GM18951 (cell line): Measurements from ENCODE around the gene ZNRF3.

Experiments
- POLR2A ChIP-seq: IDR thresholded peaks from 4 replicates; pipeline ENCODE4 v1.6.1; 2011; ENCODE audit warnings: mild to moderate bottlenecking; ENCODE audit not compliant: insufficient read length, insufficient read depth; ENCODE audit errors: extremely low read depth
- in situ Hi-C: fragments of 300-500 bp; cut with MboI; formaldehyde crosslinking; loops from one replicate; pipeline ENCODE4 v1.12.0; 2022; ENCODE audit warnings: low sequenced_read_pairs, mixed read lengths, inconsistent platforms; ENCODE audit not compliant: unreplicated experiment

ZNRF3 gene

DNA sequence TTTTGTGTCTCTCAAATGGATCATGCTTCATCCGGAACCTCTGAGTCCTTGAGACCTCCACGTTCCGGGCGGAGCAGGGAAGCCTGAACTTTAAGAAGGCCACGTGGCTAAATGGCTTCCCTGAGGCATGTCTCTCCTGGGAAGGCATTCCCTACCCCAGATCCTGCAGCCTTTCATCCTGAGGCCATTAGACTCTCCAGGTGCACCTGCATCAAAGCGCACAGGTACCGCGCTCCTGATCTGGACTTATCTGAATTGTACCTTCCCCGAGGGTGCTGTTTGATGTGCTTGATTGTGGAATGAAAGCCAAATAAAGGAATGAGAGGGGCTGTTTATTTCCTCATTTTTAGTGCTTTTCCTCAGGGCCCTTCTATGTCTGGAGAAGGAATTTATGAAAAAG, 155.8 kb downstream of the ZNRF3 start:
- in situ Hi-C loops = loop anchor here (5.0 kb wide), 1 partner anchor 187 kb away; no protein-coding TSS in a partner anchor
- TF ChIP-seq POLR2A = no peak

DNA sequence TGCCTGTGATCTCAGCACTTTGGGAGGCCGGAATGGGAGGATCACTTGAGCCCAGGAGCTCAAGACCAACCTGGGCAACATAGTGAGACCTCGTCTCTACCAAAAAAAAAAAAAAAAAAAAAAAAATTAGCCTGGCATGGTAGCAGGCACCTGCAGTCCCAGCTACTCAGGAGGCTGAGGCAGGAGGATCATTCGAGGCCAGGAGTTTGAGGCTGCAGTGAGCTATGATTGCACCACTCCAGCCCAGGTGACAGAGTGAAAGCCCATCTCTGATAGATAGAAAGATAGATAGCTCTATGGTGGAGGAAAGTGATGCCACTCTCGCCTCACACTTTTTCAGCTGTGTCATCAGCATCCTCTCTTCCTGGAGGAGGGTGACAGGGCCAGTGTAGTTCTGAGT, 156.3 kb downstream of the ZNRF3 start:
- in situ Hi-C loops = loop anchor here (5.0 to 10.0 kb wide), 2 partner anchors 187 to 435 kb away; no protein-coding TSS in a partner anchor

DNA sequence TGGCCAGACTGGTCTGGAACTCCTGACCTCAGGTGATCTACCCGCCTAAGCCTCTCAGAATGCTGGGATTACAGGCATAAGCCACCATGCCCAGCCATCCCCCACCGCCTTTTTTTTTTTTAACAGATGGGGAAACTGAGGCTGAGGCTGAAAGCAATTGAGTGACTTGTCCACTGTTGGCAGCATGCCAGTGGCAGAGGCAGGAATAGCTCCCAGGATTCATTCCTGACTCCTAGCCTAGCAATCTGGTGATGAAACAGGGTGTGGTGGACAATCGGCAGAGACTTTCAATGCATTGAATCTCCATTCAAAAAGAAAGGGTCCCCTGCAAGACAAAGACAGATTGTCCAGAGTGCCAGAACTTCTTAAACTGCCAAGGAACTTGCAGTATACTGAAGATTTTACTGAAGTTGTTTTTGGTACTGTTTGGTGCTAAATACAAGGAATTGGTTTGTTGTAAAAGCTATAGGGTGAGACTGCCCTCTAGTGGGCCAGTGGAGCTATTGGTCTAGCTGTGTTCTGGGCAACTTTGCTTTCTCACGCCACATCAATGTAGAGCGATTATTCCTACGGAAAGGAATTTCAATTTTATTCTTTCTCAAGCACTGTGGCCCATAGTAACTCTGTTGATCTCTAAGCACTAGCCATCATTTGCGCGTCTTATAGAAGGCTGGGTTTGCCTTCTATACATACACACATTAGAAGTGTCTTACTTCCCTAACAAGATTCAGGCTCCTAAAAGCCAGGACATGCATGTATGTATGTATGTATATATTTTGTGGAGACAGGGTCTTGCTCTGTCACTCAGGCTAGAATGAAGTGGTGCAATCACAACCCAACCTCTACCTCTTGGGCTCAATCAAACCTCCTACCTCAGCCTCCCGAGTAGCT, 157.3 kb downstream of the ZNRF3 start:
- no peak for TF ChIP-seq POLR2A

DNA sequence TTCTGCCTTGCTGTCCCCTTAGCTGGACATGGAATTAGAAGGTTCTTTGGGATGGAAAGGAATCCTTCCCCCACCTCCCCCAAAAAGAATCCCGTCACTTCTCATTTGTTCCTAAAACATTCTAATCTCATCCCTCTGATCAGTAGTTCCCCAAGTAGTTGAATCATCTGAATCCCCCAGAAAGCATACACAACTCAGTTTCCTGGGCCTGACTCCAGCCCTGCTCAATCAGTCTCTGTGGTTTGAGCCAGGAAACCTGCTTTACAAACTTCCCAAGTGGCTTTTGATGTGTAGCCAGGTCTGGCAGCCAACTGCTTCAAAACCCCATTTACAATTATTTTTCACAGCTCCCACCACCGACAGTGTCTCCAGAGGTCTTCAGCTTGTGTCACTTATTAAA, 158.0 kb downstream of the ZNRF3 start:
- no peak for TF ChIP-seq POLR2A
- in situ Hi-C loops = loop anchor here (10.0 kb wide), 1 partner anchor 437 kb away; no protein-coding TSS in a partner anchor

More for the DNA sequence above, 157.3 kb downstream of the ZNRF3 start:
- in situ Hi-C loops = loop anchor here (10.0 kb wide), 1 partner anchor 436 kb away; no protein-coding TSS in a partner anchor

- in situ Hi-C loops = loop anchor here (10.0 kb wide), 1 partner anchor 439 kb away; no protein-coding TSS in a partner anchor
- TF ChIP-seq POLR2A = no peak
Observed at GRCh38 chr22:29043906-29044575, 160.7 kb downstream of the ZNRF3 start.

DNA sequence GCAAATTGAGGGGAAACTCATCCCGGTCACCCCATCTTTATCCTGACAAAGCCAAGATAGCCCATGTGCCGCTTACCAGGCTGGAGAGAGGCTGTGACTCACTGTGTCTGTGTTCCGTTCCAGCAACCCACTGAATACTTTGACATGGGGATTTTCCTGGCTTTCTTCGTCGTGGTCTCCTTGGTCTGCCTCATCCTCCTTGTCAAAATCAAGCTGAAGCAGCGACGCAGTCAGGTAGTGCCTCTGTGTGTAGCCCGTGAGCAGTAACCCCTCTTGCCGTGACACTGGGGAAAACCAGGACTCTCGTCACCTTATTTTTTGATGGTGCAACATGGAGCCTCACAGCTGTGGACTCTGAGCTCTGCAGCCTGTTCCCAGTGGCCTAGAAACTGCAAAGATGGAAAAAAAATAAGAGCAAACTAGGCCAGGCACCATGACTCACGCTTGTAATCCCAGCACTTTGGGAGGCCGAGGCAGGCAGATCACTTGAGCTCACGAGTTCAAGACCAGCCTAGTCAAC, 161.3 kb downstream of the ZNRF3 start:
- TF ChIP-seq POLR2A = no peak
- in situ Hi-C loops = loop anchor here (10.0 kb wide), 1 partner anchor 440 kb away; no protein-coding TSS in a partner anchor

GRCh38 chr22:29048822-29049654, 165.7 kb downstream of the ZNRF3 start:
- in situ Hi-C loops = loop anchor here (10.0 kb wide), 1 partner anchor 444 kb away; no protein-coding TSS in a partner anchor
- no peak for TF ChIP-seq POLR2A

DNA sequence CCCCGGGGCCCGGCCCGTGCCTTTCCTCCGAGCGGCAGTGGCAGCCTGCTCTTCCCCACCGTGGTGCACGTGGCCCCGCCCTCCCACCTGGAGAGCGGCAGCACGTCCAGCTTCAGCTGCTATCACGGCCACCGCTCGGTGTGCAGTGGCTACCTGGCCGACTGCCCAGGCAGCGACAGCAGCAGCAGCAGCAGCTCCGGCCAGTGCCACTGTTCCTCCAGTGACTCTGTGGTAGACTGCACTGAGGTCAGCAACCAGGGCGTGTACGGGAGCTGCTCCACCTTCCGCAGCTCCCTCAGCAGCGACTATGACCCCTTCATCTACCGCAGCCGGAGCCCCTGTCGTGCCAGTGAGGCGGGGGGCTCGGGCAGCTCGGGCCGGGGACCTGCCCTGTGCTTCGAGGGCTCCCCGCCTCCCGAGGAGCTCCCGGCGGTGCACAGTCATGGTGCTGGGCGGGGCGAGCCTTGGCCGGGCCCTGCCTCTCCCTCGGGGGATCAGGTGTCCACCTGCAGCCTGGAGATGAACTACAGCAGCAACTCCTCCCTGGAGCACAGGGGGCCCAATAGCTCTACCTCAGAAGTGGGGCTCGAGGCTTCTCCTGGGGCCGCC, 166.4 kb downstream of the ZNRF3 start:
- no peak for TF ChIP-seq POLR2A
- in situ Hi-C loops = loop anchor here (10.0 kb wide), 1 partner anchor 445 kb away; no protein-coding TSS in a partner anchor

GRCh38 chr22:29050457-29050856, 167.1 kb downstream of the ZNRF3 start:
- in situ Hi-C loops = no loop called here
- TF ChIP-seq POLR2A = no peak

DNA sequence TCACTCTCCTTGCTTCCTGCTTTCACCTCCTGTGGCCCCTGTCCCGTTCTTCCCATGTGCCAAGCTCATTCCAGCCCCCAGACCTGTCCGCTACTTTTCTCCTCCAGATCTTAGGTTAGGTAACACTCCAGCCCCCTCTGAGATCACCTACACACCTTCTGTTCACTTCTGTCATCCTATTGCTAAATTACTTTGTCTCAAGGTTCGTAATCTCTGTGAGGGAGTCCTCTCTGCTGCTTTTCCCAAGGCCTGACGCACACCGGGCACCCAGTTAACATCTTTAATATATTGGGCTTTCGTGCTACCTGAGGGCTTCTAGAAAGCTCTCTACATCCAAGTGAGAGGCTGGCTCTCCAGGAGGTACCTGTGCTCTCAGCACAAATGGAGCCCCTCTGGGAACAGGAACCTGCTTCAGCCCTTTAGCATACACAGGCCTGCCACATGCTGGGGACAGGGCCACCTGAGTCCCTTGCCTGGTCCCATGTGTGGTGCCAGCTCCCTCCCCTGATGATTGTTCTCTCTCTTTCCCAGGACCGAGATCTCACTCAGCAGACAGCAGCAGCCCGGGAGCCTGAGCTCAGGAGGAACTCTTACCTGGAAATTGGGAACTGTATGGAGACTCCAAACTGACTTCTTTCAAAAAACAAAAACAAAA, 169.8 kb downstream of the ZNRF3 start:
- no peak for TF ChIP-seq POLR2A
- in situ Hi-C loops = no loop called here

GRCh38 chr22:29054251-29054767, 170.9 kb downstream of the ZNRF3 start:
- TF ChIP-seq POLR2A = no peak
- in situ Hi-C loops = no loop called here
